ENCODE measurements around the gene PTPRT. TPM values are rescaled to one million over a fixed set of nuclear protein-coding genes. Genes with fewer than 3 reads are reported as not detected.

Gene PTPRT
- total RNA-seq, 1 donor from 2014 or later = 23.5 TPM

- intact Hi-C loops (cut with DNase I) = no loop called here
- Histone ChIP-seq H3K27ac (no peak overlapping the region), H3K4me3 (no peak overlapping the region), H3K27me3 (no peaks in the 10 kb centered on the region), H3K9me3 (no peaks in the 10 kb centered on the region), H3K36me3 (no peaks in the 10 kb centered on the region), H3K4me1 (no peaks in the 10 kb centered on the region)
- no peak for TF ChIP-seq CTCF (IDR thresholded peaks at IDR 0.05)
- no peak for DNase-seq (ENCODE audit: low spot score in 2 of 2)
These were observed 747.8 kb downstream of the PTPRT start for GRCh38 chr20:42441864-42442331.

GRCh38 chr20:42441196-42441863, 748.4 kb downstream of the PTPRT start:
- Histone ChIP-seq H3K4me1 (no peaks in the 10 kb centered on the region), H3K9me3 (no peaks in the 10 kb centered on the region), H3K27me3 (no peaks in the 10 kb centered on the region), H3K4me3 (no peak overlapping the region), H3K36me3 (no peaks in the 10 kb centered on the region), H3K27ac (no peak overlapping the region)
- DNase-seq (ENCODE audit: low spot score in 2 of 2) = no peak
- TF ChIP-seq CTCF (IDR thresholded peaks at IDR 0.05) = no peak
- intact Hi-C loops (cut with DNase I) = no loop called here

- no peaks in the 10 kb centered on the region for H3K4me1 ChIP-seq
- intact Hi-C loops (cut with DNase I) = no loop called here
- no peak overlapping the region for H3K27ac ChIP-seq
- H3K9me3 ChIP-seq = no peaks in the 10 kb centered on the region
- TF ChIP-seq CTCF (IDR thresholded peaks at IDR 0.05) = no peak
- no peak overlapping the region for H3K4me3 ChIP-seq
- no peak for DNase-seq (ENCODE audit: low spot score in 2 of 2)
- H3K36me3 ChIP-seq = no peaks in the 10 kb centered on the region
- no peaks in the 10 kb centered on the region for H3K27me3 ChIP-seq
These were observed 754.5 kb downstream of the PTPRT start for GRCh38 chr20:42435230-42435629.

GRCh38 chr20:42432496-42433334, 757.0 kb downstream of the PTPRT start:
- TF ChIP-seq CTCF (IDR thresholded peaks at IDR 0.05) = no peak
- Histone ChIP-seq H3K27ac (no peak overlapping the region), H3K36me3 (no peaks in the 10 kb centered on the region), H3K9me3 (no peaks in the 10 kb centered on the region), H3K4me1 (no peaks in the 10 kb centered on the region), H3K4me3 (no peak overlapping the region), H3K27me3 (no peaks in the 10 kb centered on the region)
- DNase-seq (ENCODE audit: low spot score in 2 of 2) = no peak
- intact Hi-C loops (cut with DNase I) = no loop called here

- Histone ChIP-seq H3K9me3 (no peaks in the 10 kb centered on the region), H3K27ac (no peak overlapping the region), H3K4me3 (no peak overlapping the region), H3K27me3 (no peaks in the 10 kb centered on the region), H3K36me3 (no peaks in the 10 kb centered on the region), H3K4me1 (no peaks in the 10 kb centered on the region)
- intact Hi-C loops (cut with DNase I) = no loop called here
- no peak for DNase-seq (ENCODE audit: low spot score in 2 of 2)
- TF ChIP-seq CTCF (IDR thresholded peaks at IDR 0.05) = no peak
These were observed 759.1 kb downstream of the PTPRT start for GRCh38 chr20:42430598-42430997.
